HEK293 (cell line): ENCODE results near the gene CDC37.

Source experiments
- GLI4 ChIP-seq: fragments of 450-650 bp; formaldehyde crosslinking; IDR thresholded peaks from 2 replicates; pipeline ENCODE4 v1.5.1; 2016; ENCODE audit warnings: missing biosample characterization, missing genetic modification characterization
- HOXA7 ChIP-seq: sonication (generic); formaldehyde crosslinking; IDR thresholded peaks from 2 replicates; pipeline ENCODE4 v1.8.1; 2022; ENCODE audit warnings: missing genetic modification reagents, borderline replicate concordance
- KLF1 ChIP-seq: fragments of 450-650 bp; formaldehyde crosslinking; IDR thresholded peaks from 2 replicates; pipeline ENCODE4 v1.5.1; 2016; ENCODE audit warnings: missing biosample characterization, missing genetic modification characterization
- OSR2 ChIP-seq: fragments of 450-650 bp; formaldehyde crosslinking; IDR thresholded peaks from 2 replicates; pipeline ENCODE4 v1.5.1; 2016; ENCODE audit warnings: missing biosample characterization, missing genetic modification characterization
- PRDM1 ChIP-seq: fragments of 450-650 bp; formaldehyde crosslinking; IDR thresholded peaks from 2 replicates; pipeline ENCODE4; 2016; ENCODE audit warnings: missing biosample characterization, missing genetic modification characterization
- SP7 ChIP-seq: fragments of 450-650 bp; formaldehyde crosslinking; IDR thresholded peaks from 2 replicates; pipeline ENCODE4 v1.5.1; 2016; ENCODE audit warnings: missing biosample characterization, missing genetic modification characterization
- ZBTB20 ChIP-seq: fragments of 450-650 bp; formaldehyde crosslinking; IDR thresholded peaks from 2 replicates; pipeline ENCODE4 v1.5.1; 2016; ENCODE audit warnings: missing biosample characterization, missing genetic modification characterization
- ZFP37 ChIP-seq: fragments of 450-650 bp; formaldehyde crosslinking; IDR thresholded peaks from 2 replicates; pipeline ENCODE4 v1.5.1; 2016; ENCODE audit warnings: missing biosample characterization, missing genetic modification characterization
- ZFP69B ChIP-seq: fragments of 450-650 bp; formaldehyde crosslinking; IDR thresholded peaks from 2 replicates; pipeline ENCODE4 v1.5.1; 2016; ENCODE audit warnings: missing biosample characterization, missing genetic modification characterization
- ZNF133 ChIP-seq: fragments of 450-650 bp; formaldehyde crosslinking; IDR thresholded peaks from 2 replicates; pipeline ENCODE4 v1.5.1; 2016; ENCODE audit warnings: missing biosample characterization, missing genetic modification characterization
- ZNF140 ChIP-seq: fragments of 450-650 bp; formaldehyde crosslinking; IDR thresholded peaks from 2 replicates; pipeline ENCODE4 v1.5.1; 2016; ENCODE audit warnings: missing biosample characterization, missing genetic modification characterization
- ZNF146 ChIP-seq: fragments of 450-650 bp; formaldehyde crosslinking; IDR thresholded peaks from 2 replicates; pipeline ENCODE4 v1.5.1; 2016; ENCODE audit warnings: missing biosample characterization, missing genetic modification characterization
- ZNF169 ChIP-seq: fragments of 450-650 bp; formaldehyde crosslinking; IDR thresholded peaks from 2 replicates; pipeline ENCODE4 v1.5.1; 2016; ENCODE audit warnings: missing biosample characterization, missing genetic modification characterization
- ZNF221 ChIP-seq: fragments of 450-650 bp; formaldehyde crosslinking; IDR thresholded peaks from 2 replicates; pipeline ENCODE4 v1.5.1; 2017; ENCODE audit warnings: missing biosample characterization, missing genetic modification characterization, borderline replicate concordance
- ZNF248 ChIP-seq: fragments of 450-650 bp; formaldehyde crosslinking; IDR thresholded peaks from 2 replicates; pipeline ENCODE4 v1.5.1; 2017; ENCODE audit warnings: missing biosample characterization, missing genetic modification characterization
- ZNF335 ChIP-seq: fragments of 450-650 bp; formaldehyde crosslinking; conservative IDR thresholded peaks from 2 replicates; pipeline ENCODE4 v1.5.1; 2016; ENCODE audit warnings: missing biosample characterization, missing genetic modification characterization
- ZNF391 ChIP-seq: fragments of 450-650 bp; formaldehyde crosslinking; IDR thresholded peaks from 2 replicates; pipeline ENCODE4 v1.5.1; 2016; ENCODE audit warnings: low read depth, missing biosample characterization, missing genetic modification characterization, borderline replicate concordance
- ZNF544 ChIP-seq: fragments of 450-650 bp; formaldehyde crosslinking; IDR thresholded peaks from 2 replicates; pipeline ENCODE4 v1.5.0; 2017; ENCODE audit warnings: missing biosample characterization, missing genetic modification characterization
- ZNF558 ChIP-seq: fragments of 450-650 bp; formaldehyde crosslinking; IDR thresholded peaks from 2 replicates; pipeline ENCODE4 v1.5.1; 2016; ENCODE audit warnings: missing biosample characterization, missing genetic modification characterization
- ZNF610 ChIP-seq: fragments of 450-650 bp; formaldehyde crosslinking; IDR thresholded peaks from 2 replicates; pipeline ENCODE4 v1.5.1; 2016; ENCODE audit warnings: missing biosample characterization, missing genetic modification characterization, borderline replicate concordance
- ZNF677 ChIP-seq: fragments of 450-650 bp; IDR thresholded peaks from 2 replicates; pipeline ENCODE4 v1.5.0; 2018; ENCODE audit warnings: missing biosample characterization, mild to moderate bottlenecking, missing genetic modification characterization, moderate library complexity
- ZNF707 ChIP-seq: fragments of 450-650 bp; formaldehyde crosslinking; IDR thresholded peaks from 2 replicates; pipeline ENCODE4 v1.5.1; 2016; ENCODE audit warnings: missing biosample characterization, missing genetic modification characterization
- ZSCAN23 ChIP-seq: fragments of 450-650 bp; formaldehyde crosslinking; IDR thresholded peaks from 2 replicates; pipeline ENCODE4 v1.5.1; 2016; ENCODE audit warnings: missing biosample characterization, missing genetic modification characterization
- ZSCAN30 ChIP-seq: fragments of 450-650 bp; IDR thresholded peaks from 2 replicates; pipeline ENCODE4 v1.5.1; 2018; ENCODE audit warnings: missing biosample characterization, mild to moderate bottlenecking, missing genetic modification characterization, moderate library complexity
- TF ChIP-seq, protein P1 (sequence below): fragments of 450-650 bp; formaldehyde crosslinking; IDR thresholded peaks from 2 replicates; pipeline ENCODE4 v1.5.1; 2016; ENCODE audit warnings: missing biosample characterization, missing genetic modification characterization
- TF ChIP-seq, protein P2 (sequence below): fragments of 450-650 bp; formaldehyde crosslinking; conservative IDR thresholded peaks from 2 replicates; pipeline ENCODE4 v1.5.1; 2016; ENCODE audit warnings: low read depth, missing biosample characterization, missing genetic modification characterization
- TF ChIP-seq, protein P3 (sequence below): fragments of 450-650 bp; formaldehyde crosslinking; IDR thresholded peaks from 2 replicates; pipeline ENCODE4 v1.5.1; 2016; ENCODE audit warnings: missing biosample characterization, missing genetic modification characterization, low read depth
- TF ChIP-seq, protein P4 (sequence below): fragments of 450-650 bp; formaldehyde crosslinking; IDR thresholded peaks from 2 replicates; pipeline ENCODE4 v1.5.1; 2017; ENCODE audit warnings: missing biosample characterization, missing genetic modification characterization
- TF ChIP-seq, protein P5 (sequence below): fragments of 450-650 bp; formaldehyde crosslinking; IDR thresholded peaks from 2 replicates; pipeline ENCODE4 v1.5.1; 2017; ENCODE audit warnings: missing biosample characterization, missing genetic modification characterization

The CDC37 gene

DNA sequence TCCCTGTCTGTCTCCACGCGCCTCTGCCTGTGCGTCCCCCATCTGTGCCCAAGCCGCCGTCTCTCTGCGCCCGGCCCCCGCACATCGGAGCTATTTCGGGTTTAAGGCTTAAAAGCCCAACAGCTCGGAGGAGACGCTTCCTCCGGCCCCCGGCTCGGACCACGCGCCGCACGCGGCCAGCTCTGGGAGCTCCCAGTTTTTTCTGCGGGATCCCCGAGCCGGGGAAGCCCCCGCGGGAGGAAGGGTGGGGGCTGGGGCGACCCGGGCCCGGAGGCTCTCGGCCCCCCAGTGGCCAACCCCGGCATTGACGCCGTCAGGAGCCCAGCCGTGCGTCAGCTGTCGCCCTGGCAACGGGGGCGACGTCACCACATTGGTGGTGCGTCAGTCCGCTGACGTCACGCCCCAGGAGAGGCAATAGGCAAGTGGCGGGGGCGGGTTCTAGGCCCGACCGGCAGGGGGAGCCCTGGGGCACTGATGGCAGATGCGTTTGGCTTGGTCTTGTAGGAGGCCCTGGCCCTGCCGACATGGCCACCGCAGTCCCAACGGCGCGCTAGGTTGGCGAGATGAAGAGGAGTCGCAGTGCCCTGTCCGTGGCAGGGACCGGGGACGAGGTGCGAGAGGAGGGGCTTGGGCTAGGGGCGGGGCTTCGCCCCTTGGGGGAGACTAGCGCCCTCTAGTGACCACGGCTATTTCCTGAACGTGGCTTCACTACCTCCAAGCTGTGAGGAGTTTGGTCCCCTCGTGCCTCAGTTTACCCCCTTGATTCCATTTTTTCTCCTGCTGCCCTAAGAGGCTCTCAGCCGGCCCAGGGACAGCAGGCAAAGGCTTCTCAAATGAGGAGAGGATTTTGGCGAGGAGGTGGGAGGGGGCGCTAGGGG lies 13.3 kb upstream of the CDC37 start (continued):
- TF ChIP-seq, protein P1, sequence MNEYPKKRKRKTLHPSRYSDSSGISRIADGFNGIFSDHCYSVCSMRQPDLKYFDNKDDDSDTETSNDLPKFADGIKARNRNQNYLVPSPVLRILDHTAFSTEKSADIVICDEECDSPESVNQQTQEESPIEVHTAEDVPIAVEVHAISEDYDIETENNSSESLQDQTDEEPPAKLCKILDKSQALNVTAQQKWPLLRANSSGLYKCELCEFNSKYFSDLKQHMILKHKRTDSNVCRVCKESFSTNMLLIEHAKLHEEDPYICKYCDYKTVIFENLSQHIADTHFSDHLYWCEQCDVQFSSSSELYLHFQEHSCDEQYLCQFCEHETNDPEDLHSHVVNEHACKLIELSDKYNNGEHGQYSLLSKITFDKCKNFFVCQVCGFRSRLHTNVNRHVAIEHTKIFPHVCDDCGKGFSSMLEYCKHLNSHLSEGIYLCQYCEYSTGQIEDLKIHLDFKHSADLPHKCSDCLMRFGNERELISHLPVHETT = peak; percentile 99
- TF ChIP-seq ZNF544 = no peak
- TF ChIP-seq ZFP37 (tag by site-specific recombination) = peak; percentile 98
- no peak for TF ChIP-seq ZNF140
- TF ChIP-seq ZNF677 (tag by site-specific recombination) = no peak
- peak; percentile 98 for TF ChIP-seq SP7
- peak; percentile 93 for TF ChIP-seq ZSCAN30 (tag by site-specific recombination)
- TF ChIP-seq ZNF391 (tag by site-specific recombination) = peak; percentile 99
- TF ChIP-seq, protein P2, sequence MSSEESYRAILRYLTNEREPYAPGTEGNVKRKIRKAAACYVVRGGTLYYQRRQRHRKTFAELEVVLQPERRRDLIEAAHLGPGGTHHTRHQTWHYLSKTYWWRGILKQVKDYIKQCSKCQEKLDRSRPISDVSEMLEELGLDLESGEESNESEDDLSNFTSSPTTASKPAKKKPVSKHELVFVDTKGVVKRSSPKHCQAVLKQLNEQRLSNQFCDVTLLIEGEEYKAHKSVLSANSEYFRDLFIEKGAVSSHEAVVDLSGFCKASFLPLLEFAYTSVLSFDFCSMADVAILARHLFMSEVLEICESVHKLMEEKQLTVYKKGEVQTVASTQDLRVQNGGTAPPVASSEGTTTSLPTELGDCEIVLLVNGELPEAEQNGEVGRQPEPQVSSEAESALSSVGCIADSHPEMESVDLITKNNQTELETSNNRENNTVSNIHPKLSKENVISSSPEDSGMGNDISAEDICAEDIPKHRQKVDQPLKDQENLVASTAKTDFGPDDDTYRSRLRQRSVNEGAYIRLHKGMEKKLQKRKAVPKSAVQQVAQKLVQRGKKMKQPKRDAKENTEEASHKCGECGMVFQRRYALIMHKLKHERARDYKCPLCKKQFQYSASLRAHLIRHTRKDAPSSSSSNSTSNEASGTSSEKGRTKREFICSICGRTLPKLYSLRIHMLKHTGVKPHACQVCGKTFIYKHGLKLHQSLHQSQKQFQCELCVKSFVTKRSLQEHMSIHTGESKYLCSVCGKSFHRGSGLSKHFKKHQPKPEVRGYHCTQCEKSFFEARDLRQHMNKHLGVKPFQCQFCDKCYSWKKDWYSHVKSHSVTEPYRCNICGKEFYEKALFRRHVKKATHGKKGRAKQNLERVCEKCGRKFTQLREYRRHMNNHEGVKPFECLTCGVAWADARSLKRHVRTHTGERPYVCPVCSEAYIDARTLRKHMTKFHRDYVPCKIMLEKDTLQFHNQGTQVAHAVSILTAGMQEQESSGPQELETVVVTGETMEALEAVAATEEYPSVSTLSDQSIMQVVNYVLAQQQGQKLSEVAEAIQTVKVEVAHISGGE (tag by site-specific recombination) = peak; percentile 29; the same call in 1 of the 2 replicates
- no peak for TF ChIP-seq PRDM1 (tag by site-specific recombination)
- peak; percentile 62; the same call in 1 of the 2 replicates for TF ChIP-seq ZBTB20
- TF ChIP-seq HOXA7 = no peak
- peak; percentile 86; the same call in 1 of the 2 replicates for TF ChIP-seq ZSCAN23 (tag by site-specific recombination)
- TF ChIP-seq, protein P3, sequence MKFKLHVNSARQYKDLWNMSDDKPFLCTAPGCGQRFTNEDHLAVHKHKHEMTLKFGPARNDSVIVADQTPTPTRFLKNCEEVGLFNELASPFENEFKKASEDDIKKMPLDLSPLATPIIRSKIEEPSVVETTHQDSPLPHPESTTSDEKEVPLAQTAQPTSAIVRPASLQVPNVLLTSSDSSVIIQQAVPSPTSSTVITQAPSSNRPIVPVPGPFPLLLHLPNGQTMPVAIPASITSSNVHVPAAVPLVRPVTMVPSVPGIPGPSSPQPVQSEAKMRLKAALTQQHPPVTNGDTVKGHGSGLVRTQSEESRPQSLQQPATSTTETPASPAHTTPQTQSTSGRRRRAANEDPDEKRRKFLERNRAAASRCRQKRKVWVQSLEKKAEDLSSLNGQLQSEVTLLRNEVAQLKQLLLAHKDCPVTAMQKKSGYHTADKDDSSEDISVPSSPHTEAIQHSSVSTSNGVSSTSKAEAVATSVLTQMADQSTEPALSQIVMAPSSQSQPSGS (tag by site-specific recombination) = peak; percentile 100
- TF ChIP-seq, protein P4, sequence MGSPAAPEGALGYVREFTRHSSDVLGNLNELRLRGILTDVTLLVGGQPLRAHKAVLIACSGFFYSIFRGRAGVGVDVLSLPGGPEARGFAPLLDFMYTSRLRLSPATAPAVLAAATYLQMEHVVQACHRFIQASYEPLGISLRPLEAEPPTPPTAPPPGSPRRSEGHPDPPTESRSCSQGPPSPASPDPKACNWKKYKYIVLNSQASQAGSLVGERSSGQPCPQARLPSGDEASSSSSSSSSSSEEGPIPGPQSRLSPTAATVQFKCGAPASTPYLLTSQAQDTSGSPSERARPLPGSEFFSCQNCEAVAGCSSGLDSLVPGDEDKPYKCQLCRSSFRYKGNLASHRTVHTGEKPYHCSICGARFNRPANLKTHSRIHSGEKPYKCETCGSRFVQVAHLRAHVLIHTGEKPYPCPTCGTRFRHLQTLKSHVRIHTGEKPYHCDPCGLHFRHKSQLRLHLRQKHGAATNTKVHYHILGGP (tag by site-specific recombination) = no peak
- peak; percentile 95; the same call in 1 of the 2 replicates for TF ChIP-seq GLI4
- 0 out of 2 replicates have a peak, but pooled peaks have one; percentile 39 for TF ChIP-seq ZNF707
- no peak for TF ChIP-seq ZNF248
- peak; percentile 86 for TF ChIP-seq ZNF610 (tag by site-specific recombination)
- peak; percentile 80 for TF ChIP-seq ZNF335 (tag by site-specific recombination)
- TF ChIP-seq, protein P5, sequence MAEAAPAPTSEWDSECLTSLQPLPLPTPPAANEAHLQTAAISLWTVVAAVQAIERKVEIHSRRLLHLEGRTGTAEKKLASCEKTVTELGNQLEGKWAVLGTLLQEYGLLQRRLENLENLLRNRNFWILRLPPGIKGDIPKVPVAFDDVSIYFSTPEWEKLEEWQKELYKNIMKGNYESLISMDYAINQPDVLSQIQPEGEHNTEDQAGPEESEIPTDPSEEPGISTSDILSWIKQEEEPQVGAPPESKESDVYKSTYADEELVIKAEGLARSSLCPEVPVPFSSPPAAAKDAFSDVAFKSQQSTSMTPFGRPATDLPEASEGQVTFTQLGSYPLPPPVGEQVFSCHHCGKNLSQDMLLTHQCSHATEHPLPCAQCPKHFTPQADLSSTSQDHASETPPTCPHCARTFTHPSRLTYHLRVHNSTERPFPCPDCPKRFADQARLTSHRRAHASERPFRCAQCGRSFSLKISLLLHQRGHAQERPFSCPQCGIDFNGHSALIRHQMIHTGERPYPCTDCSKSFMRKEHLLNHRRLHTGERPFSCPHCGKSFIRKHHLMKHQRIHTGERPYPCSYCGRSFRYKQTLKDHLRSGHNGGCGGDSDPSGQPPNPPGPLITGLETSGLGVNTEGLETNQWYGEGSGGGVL (tag by site-specific recombination) = peak; percentile 82
- peak; percentile 78 for TF ChIP-seq ZNF146 (tag by site-specific recombination)
- peak; percentile 65; the same call in 1 of the 2 replicates for TF ChIP-seq ZNF558 (tag by site-specific recombination)
- no peak for TF ChIP-seq ZNF133 (tag by site-specific recombination)
- TF ChIP-seq OSR2 = peak; percentile 57; the same call in 1 of the 2 replicates
- TF ChIP-seq ZNF169 (tag by site-specific recombination) = 0 out of 2 replicates have a peak, but pooled peaks have one; percentile 28
- no peak for TF ChIP-seq ZNF221 (tag by site-specific recombination)
- peak; percentile 90 for TF ChIP-seq ZFP69B (tag by site-specific recombination)
- TF ChIP-seq KLF1 = peak; percentile 83
